Measurements from ENCODE around the gene ZNF518A. TPM values are rescaled to one million over a fixed set of nuclear protein-coding genes. Genes with fewer than 3 reads are reported as not detected.

ZNF518A gene
- total RNA-seq, 4 donors from 2014 or later, result 14.4 to 26.3 (median 16.4) TPM

DNA sequence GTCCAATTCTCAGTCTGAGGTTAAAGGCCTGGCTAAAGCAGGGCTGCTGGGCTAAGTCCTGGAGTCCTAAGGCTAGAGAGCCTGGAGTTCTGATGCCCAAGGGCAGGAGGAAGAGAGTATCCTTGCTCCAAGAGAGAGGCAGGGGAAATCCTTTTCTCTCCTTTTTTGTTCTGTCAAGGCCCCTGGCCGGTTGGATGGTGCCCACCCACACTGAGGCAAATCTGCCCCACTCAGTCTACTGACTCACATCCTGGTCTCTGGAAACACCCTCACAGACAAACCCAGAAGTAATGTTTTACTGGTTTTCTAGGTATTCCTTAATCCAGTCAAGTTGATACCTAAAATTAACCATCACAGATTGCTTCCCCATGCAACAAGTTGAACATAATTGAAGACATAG, 23.0 kb downstream of the ZNF518A start:
- 100% methylated on average over 1 of the region's 1 CpG; no CpG with 5 or more reads in 1 of the 2 donors for WGBS, 2 donors (ENCODE audit: low coverage in 1 of 2)
- Histone ChIP-seq H3K36me3 (peaks cover 3 to 83% of the 10 kb centered on the region in 2 donors), H3K27ac (no peak overlapping the region), H3K4me1 (no peaks in the 10 kb centered on the region), H3K27me3 (no peaks in the 10 kb centered on the region), H3K4me3 (no peak overlapping the region), H3K9me3 (no peaks in the 10 kb centered on the region)
- TF ChIP-seq, protein P1, sequence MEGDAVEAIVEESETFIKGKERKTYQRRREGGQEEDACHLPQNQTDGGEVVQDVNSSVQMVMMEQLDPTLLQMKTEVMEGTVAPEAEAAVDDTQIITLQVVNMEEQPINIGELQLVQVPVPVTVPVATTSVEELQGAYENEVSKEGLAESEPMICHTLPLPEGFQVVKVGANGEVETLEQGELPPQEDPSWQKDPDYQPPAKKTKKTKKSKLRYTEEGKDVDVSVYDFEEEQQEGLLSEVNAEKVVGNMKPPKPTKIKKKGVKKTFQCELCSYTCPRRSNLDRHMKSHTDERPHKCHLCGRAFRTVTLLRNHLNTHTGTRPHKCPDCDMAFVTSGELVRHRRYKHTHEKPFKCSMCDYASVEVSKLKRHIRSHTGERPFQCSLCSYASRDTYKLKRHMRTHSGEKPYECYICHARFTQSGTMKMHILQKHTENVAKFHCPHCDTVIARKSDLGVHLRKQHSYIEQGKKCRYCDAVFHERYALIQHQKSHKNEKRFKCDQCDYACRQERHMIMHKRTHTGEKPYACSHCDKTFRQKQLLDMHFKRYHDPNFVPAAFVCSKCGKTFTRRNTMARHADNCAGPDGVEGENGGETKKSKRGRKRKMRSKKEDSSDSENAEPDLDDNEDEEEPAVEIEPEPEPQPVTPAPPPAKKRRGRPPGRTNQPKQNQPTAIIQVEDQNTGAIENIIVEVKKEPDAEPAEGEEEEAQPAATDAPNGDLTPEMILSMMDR (IDR thresholded peaks at IDR 0.05), result no peak
- TF ChIP-seq POLR2A (IDR thresholded peaks at IDR 0.05) (no peak), EP300 (IDR thresholded peaks at IDR 0.05) (no peak), POLR2AphosphoS5 (IDR thresholded peaks at IDR 0.05) (no peak)
- no peak for ATAC-seq

GRCh38 chr10:96165726-96166125, 35.6 kb downstream of the ZNF518A start:
- H3K27ac ChIP-seq, result no peak overlapping the region
- H3K9me3 ChIP-seq, result peaks cover 0 to 44% (median 0%) of the 10 kb centered on the region in 3 donors
- 95 to 97% methylated on average over 6 of the region's 6 CpGs for WGBS, 2 donors (ENCODE audit: low coverage in 1 of 2)
- peaks cover 0 to 6% of the 10 kb centered on the region in 2 donors for H3K36me3 ChIP-seq
- no peaks in the 10 kb centered on the region for H3K4me1 ChIP-seq
- no peak for ATAC-seq
- H3K4me3 ChIP-seq, result no peak overlapping the region
- no peaks in the 10 kb centered on the region for H3K27me3 ChIP-seq
- TF ChIP-seq POLR2AphosphoS5 (IDR thresholded peaks at IDR 0.05) (no peak), EP300 (IDR thresholded peaks at IDR 0.05) (no peak), POLR2A (IDR thresholded peaks at IDR 0.05) (no peak)
- TF ChIP-seq, protein P1 (IDR thresholded peaks at IDR 0.05), result no peak

GRCh38 chr10:96168546-96168945, 38.4 kb downstream of the ZNF518A start:
- peaks cover 0 to 6% of the 10 kb centered on the region in 2 donors for H3K36me3 ChIP-seq
- H3K27me3 ChIP-seq, result no peaks in the 10 kb centered on the region
- peaks cover 0 to 64% (median 0%) of the 10 kb centered on the region in 3 donors for H3K9me3 ChIP-seq
- no peak overlapping the region for H3K4me3 ChIP-seq
- H3K27ac ChIP-seq, result no peak overlapping the region
- no peak for ATAC-seq
- no peak for TF ChIP-seq EP300 (IDR thresholded peaks at IDR 0.05)
- TF ChIP-seq POLR2A (IDR thresholded peaks at IDR 0.05), result no peak
- TF ChIP-seq, protein P1 (IDR thresholded peaks at IDR 0.05), result no peak
- TF ChIP-seq POLR2AphosphoS5 (IDR thresholded peaks at IDR 0.05), result no peak
- no peaks in the 10 kb centered on the region for H3K4me1 ChIP-seq
- 69 to 89% methylated on average over 1 of the region's 1 CpG for WGBS, 2 donors (ENCODE audit: low coverage in 1 of 2)

DNA sequence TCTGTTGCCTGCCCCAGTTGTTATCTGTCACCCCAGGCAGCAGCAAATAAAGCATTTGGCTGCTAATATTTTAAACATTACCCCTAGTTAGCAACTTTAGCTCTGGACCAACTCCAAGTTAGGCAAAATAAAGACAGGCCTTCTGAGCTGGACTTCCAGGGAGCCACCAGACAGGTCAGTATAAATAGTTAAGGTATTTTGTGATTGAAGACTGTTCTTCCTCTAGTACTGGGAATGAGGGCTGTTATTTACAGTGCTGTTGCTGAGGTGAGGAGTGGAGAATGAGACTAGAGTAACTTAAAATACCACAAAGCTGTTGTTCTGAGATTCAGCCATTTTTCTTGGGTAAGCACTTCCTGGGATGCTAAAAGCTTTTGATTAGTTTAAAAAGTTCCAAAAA, 40.1 kb downstream of the ZNF518A start:
- Histone ChIP-seq H3K9me3 (peaks cover 0 to 79% (median 0%) of the 10 kb centered on the region in 3 donors), H3K36me3 (peaks cover 0 to 6% of the 10 kb centered on the region in 2 donors), H3K27ac (no peak overlapping the region), H3K4me1 (no peaks in the 10 kb centered on the region), H3K27me3 (no peaks in the 10 kb centered on the region), H3K4me3 (no peak overlapping the region)
- TF ChIP-seq POLR2AphosphoS5 (IDR thresholded peaks at IDR 0.05) (no peak), EP300 (IDR thresholded peaks at IDR 0.05) (no peak), POLR2A (IDR thresholded peaks at IDR 0.05) (no peak)
- TF ChIP-seq, protein P1 (IDR thresholded peaks at IDR 0.05), result no peak
- no peak for ATAC-seq

- Histone ChIP-seq H3K4me3 (no peak overlapping the region), H3K27me3 (no peaks in the 10 kb centered on the region), H3K27ac (no peak overlapping the region), H3K36me3 (no peaks in the 10 kb centered on the region), H3K4me1 (no peaks in the 10 kb centered on the region), H3K9me3 (peaks cover 0 to 84% (median 0%) of the 10 kb centered on the region in 3 donors)
- 100% methylated on average over 1 of the region's 1 CpG for WGBS, 2 donors (ENCODE audit: low coverage in 1 of 2)
- ATAC-seq, result no peak
- TF ChIP-seq POLR2AphosphoS5 (IDR thresholded peaks at IDR 0.05) (no peak), EP300 (IDR thresholded peaks at IDR 0.05) (no peak), POLR2A (IDR thresholded peaks at IDR 0.05) (no peak)
- TF ChIP-seq, protein P1 (IDR thresholded peaks at IDR 0.05), result no peak
Measured at GRCh38 chr10:96172666-96173065, 42.6 kb downstream of the ZNF518A start.
